A549 (cell line): ENCODE results near the gene WNT7B. TPM values are rescaled to one million over a fixed set of nuclear protein-coding genes. Genes with fewer than 3 reads are reported as not detected.
A peak's percentile ranks its signal among the peaks of the same experiment; 100 is the strongest.

Experiments
- ATAC-seq, 2 experiments: fragments of 200-7000 bp in 1 of 2; fragments of >200 bp in 1 of 2; cut with Nextera tagmentation in 1 of 2; cut with Tn5 transposase in 1 of 2; 3 replicates each; pipeline versions ENCODE4 v1.8.0 to v1.9.1; 2018 to 2020; ENCODE audit warnings: mild to moderate bottlenecking in 1 of 2, moderate library complexity in 1 of 2
- CTCF ChIA-PET: fragments of 300-600 bp; sonication (Branson Sonifier 250); formaldehyde crosslinking; extraction: SDS; loops from one replicate; lab custom pipeline; 2021; ENCODE audit warnings: antibody characterized with exemption, inconsistent platforms; lab: Yijun Ruan, JAX
- POLR2A ChIA-PET: fragments of 350-600 bp; formaldehyde crosslinking; extraction: SDS; loops from one replicate; lab custom pipeline; 2021; ENCODE audit warnings: antibody characterized with exemption, inconsistent platforms; lab: Yijun Ruan, JAX
- DNase-seq, 2 experiments: peaks; one replicate each; pipeline versions ENCODE4 v3.0.0 to v3.0.0-alpha.2; 2011 to 2016; ENCODE audit warnings: low read depth in 1 of 2, low spot score in 1 of 2
- FAIRE-seq: peaks from 2 replicates; lab custom pipeline; 2011; peaks lifted over from hg19 to GRCh38; lab: Jason Lieb, UNC
- H3K27ac ChIP-seq, 2 experiments: fragments of >200 bp; sonication (Bioruptor Twin); formaldehyde crosslinking; 3 replicates each; pipeline ENCODE4 v1.5.1; 2016 to 2017
- H3K4me1 ChIP-seq: fragments of >200 bp; sonication (Bioruptor Twin); formaldehyde crosslinking; 3 replicates; pipeline ENCODE4 v1.6.1; 2016
- H3K4me2 ChIP-seq: fragments of >200 bp; sonication (Bioruptor Twin); formaldehyde crosslinking; 3 replicates; pipeline ENCODE4 v1.6.1; 2016
- H3K4me3 ChIP-seq: fragments of >200 bp; sonication (Bioruptor Twin); formaldehyde crosslinking; 3 replicates; pipeline ENCODE4 v1.5.1; 2016
- H3K9me3 ChIP-seq: fragments of >200 bp; sonication (Bioruptor Twin); formaldehyde crosslinking; 3 replicates; pipeline ENCODE4 v1.6.1; 2016
- CBX2 ChIP-seq: fragments of 200-600 bp; sonication (generic); IDR thresholded peaks from 2 replicates; pipeline ENCODE4 v1.6.1; 2016; ENCODE audit warnings: low read depth, mild to moderate bottlenecking, borderline replicate concordance
- CBX8 ChIP-seq: fragments of 200-600 bp; sonication (generic); IDR thresholded peaks from 2 replicates; pipeline ENCODE4 v1.6.1; 2016
- CEBPB ChIP-seq, 2 experiments: fragments of >200 bp in 1 of 2; sonication (Bioruptor Twin) in 1 of 2; formaldehyde crosslinking in 1 of 2; IDR thresholded peaks; 2 replicates each; pipeline ENCODE4 v1.6.1; 2012 to 2016
- CHD2 ChIP-seq: fragments of 150-350 bp; IDR thresholded peaks from 2 replicates; pipeline ENCODE4 v1.6.1; 2014; ENCODE audit warnings: low read length; ENCODE audit not compliant: partially characterized antibody
- ESRRA ChIP-seq: fragments of 150-350 bp; IDR thresholded peaks from 2 replicates; pipeline ENCODE4 v1.6.1; 2014; ENCODE audit warnings: mild to moderate bottlenecking, low read length, borderline replicate concordance
- FOSB ChIP-seq: fragments of 250-450 bp; sonication (Bioruptor Pico); IDR thresholded peaks from 2 replicates; pipeline ENCODE4 v1.5.0; 2020; ENCODE audit warnings: mild to moderate bottlenecking, moderate library complexity
- FOXS1 ChIP-seq: fragments of 250-450 bp; sonication (Bioruptor Pico); IDR thresholded peaks from 2 replicates; pipeline ENCODE4 v1.5.0; 2020; ENCODE audit warnings: mild to moderate bottlenecking, moderate library complexity
- HDAC2 ChIP-seq: fragments of 200-600 bp; sonication (generic); IDR thresholded peaks from 2 replicates; pipeline ENCODE4 v1.6.1; 2016
- HOXB5 ChIP-seq: fragments of 250-450 bp; sonication (Bioruptor Pico); IDR thresholded peaks from 2 replicates; pipeline ENCODE4 v1.5.0; 2020; ENCODE audit warnings: mild to moderate bottlenecking, moderate library complexity
- KDM1A ChIP-seq: fragments of 200-600 bp; sonication (generic); IDR thresholded peaks from 2 replicates; pipeline ENCODE4 v1.6.1; 2016; ENCODE audit warnings: low read depth, mild to moderate bottlenecking
- MAX ChIP-seq: IDR thresholded peaks from 2 replicates; pipeline ENCODE4 v1.6.1; 2012
- MAZ ChIP-seq: fragments of 150-350 bp; IDR thresholded peaks from 2 replicates; pipeline ENCODE4 v1.6.1; 2014; ENCODE audit warnings: antibody characterized with exemption, low read depth, low read length, borderline replicate concordance
- MYC ChIP-seq: IDR thresholded peaks from 2 replicates; pipeline ENCODE4 v1.6.1; 2012; ENCODE audit warnings: mild to moderate bottlenecking, inconsistent platforms, low read length, improper control_type of control experiment, borderline replicate concordance
- NFE2L2 ChIP-seq: fragments of 150-350 bp; conservative IDR thresholded peaks from 2 replicates; pipeline ENCODE4 v1.6.1; 2014; ENCODE audit warnings: low read length
- NPAS2 ChIP-seq: fragments of 250-450 bp; sonication (Bioruptor Pico); IDR thresholded peaks from 2 replicates; pipeline ENCODE4 v1.8.0; 2022; ENCODE audit warnings: mild to moderate bottlenecking, moderate library complexity, borderline replicate concordance
- PBX3 ChIP-seq: IDR thresholded peaks from 2 replicates; pipeline ENCODE4 v1.6.1; 2012
- PHF8 ChIP-seq: fragments of 200-600 bp; sonication (generic); IDR thresholded peaks from 2 replicates; pipeline ENCODE4 v1.6.1; 2016; ENCODE audit warnings: low read depth, mild to moderate bottlenecking, antibody characterized with exemption, moderate library complexity, borderline replicate concordance
- POLR2AphosphoS2 ChIP-seq: conservative IDR thresholded peaks from 2 replicates; pipeline ENCODE4 v1.6.1; 2012; ENCODE audit warnings: low read length, improper control_type of control experiment, inconsistent platforms
- RAD21 ChIP-seq, 2 experiments: fragments of >200 bp in 1 of 2; sonication (Bioruptor Twin) in 1 of 2; formaldehyde crosslinking in 1 of 2; IDR thresholded peaks in 1 of 2; conservative IDR thresholded peaks in 1 of 2; 2 replicates in 1 of 2; 3 replicates in 1 of 2; pipeline ENCODE4 v1.6.1; 2012 to 2018; ENCODE audit warnings: inconsistent platforms in 1 of 2
- RARB ChIP-seq: fragments of 250-450 bp; sonication (Bioruptor Pico); IDR thresholded peaks from 2 replicates; pipeline ENCODE4 v1.8.0; 2021; ENCODE audit warnings: mild to moderate bottlenecking, moderate library complexity
- REST ChIP-seq: fragments of 200-600 bp; sonication (generic); IDR thresholded peaks from 2 replicates; pipeline ENCODE4 v1.6.1; 2016; ENCODE audit warnings: antibody characterized with exemption, mild to moderate bottlenecking, moderate library complexity
- RNF2 ChIP-seq: fragments of 200-600 bp; sonication (generic); IDR thresholded peaks from 2 replicates; pipeline ENCODE4 v1.6.1; 2016; ENCODE audit warnings: low read depth, mild to moderate bottlenecking, antibody characterized with exemption, moderate library complexity, borderline replicate concordance
- USF2 ChIP-seq: fragments of 450-650 bp; IDR thresholded peaks from 2 replicates; pipeline ENCODE4 v1.6.1; 2014; ENCODE audit warnings: antibody characterized with exemption
- ZC3H11A ChIP-seq: fragments of 450-650 bp; IDR thresholded peaks from 2 replicates; pipeline ENCODE4 v1.6.1; 2014; ENCODE audit warnings: antibody characterized with exemption, mild to moderate bottlenecking
- ZFP36 ChIP-seq: fragments of 450-650 bp; IDR thresholded peaks from 2 replicates; pipeline ENCODE4 v1.6.1; 2014; ENCODE audit warnings: borderline replicate concordance; ENCODE audit not compliant: partially characterized antibody
- WGBS: methylation state at CpG from one replicate; pipeline ENCODE4 v1.1.6; 2017; ENCODE audit errors: missing lambda C conversion rate; 5-methylcytosine and 5-hydroxymethylcytosine counted together
- polyA plus RNA-seq, 4 experiments: library from polyadenylated mRNA; depleted of rRNA in 3 of 4; stranded (reverse); fragments of >200 nt; fragmentation: RNase III in 1 of 4; extraction: RNeasy Plus Mini Kit Qiagen cat#74134 plus additional on column Dnase treatment in 1 of 4; gene quantifications; 2 replicates in 3 of 4; 3 replicates in 1 of 4; pipeline ENCODE4 v1.2.3, GENCODE V29; 2011 to 2017

WNT7B gene
- polyA plus RNA-seq, 2 of the 4 experiments (the other 2 are of a cell fraction): 16.9 to 80.8 TPM

GRCh38 chr22:45934168-45934564 is 42.8 kb downstream of the WNT7B start:
- Histone ChIP-seq H3K4me1 (peaks cover 68% of the 10 kb centered on the region), H3K27ac (peak overlapping the region; percentile 89 to 92), H3K4me3 (no peak overlapping the region), H3K4me2 (peak overlapping the region; percentile 94), H3K9me3 (no peaks in the 10 kb centered on the region)
- ATAC-seq (peak; percentile 1 to 11; a peak in 3 of 6 replicates), FAIRE-seq (no peak), DNase-seq (no peak)
- TF ChIP-seq POLR2AphosphoS2 (no peak), CBX8 (no peak), REST (no peak), CEBPB (IDR thresholded peaks at IDR 0.05) (no peak), RARB (CRISPR knock-in tag) (no peak), MYC (no peak), ZC3H11A (no peak), PBX3 (no peak), RAD21 (conservative IDR thresholded peaks at IDR 0.05 in 1 of 2, IDR thresholded peaks at IDR 0.05 in 1 of 2) (no peak), ESRRA (no peak)
- ChIA-PET POLR2A (no interaction called here), CTCF (interaction anchor here (1.5 to 1.6 kb wide), 2 partner anchors 22 to 70 kb away, joined by 3 read pairs; no protein-coding TSS in a partner anchor)
- WGBS: 63% methylated on average over 6 of the region's 6 CpGs

GRCh38 chr22:45933506-45934167 is 43.3 kb downstream of the WNT7B start:
- Histone ChIP-seq H3K4me1 (peaks cover 73% of the 10 kb centered on the region), H3K9me3 (no peaks in the 10 kb centered on the region), H3K27ac (peak overlapping the region; percentile 89 to 92), H3K4me3 (no peak overlapping the region), H3K4me2 (peak overlapping the region; percentile 94)
- ChIA-PET POLR2A (no interaction called here), CTCF (interaction anchor here (1.5 to 1.6 kb wide), 2 partner anchors 22 to 70 kb away, joined by 3 read pairs; no protein-coding TSS in a partner anchor)
- 86% methylated on average over 15 of the region's 18 CpGs for WGBS
- ATAC-seq: no peak
- TF ChIP-seq POLR2AphosphoS2 (no peak), ZFP36 (peak; percentile 89)
- no peak for FAIRE-seq
- DNase-seq: no peak

- peaks cover 85% of the 10 kb centered on the region for H3K4me1 ChIP-seq
- peak overlapping the region; percentile 89 to 92 for H3K27ac ChIP-seq
- ATAC-seq: no peak
- no peak for FAIRE-seq
- no peak for DNase-seq
- H3K4me3 ChIP-seq: no peak overlapping the region
- POLR2A ChIA-PET: no interaction called here
- no peak for TF ChIP-seq RARB (CRISPR knock-in tag)
- no peak for TF ChIP-seq FOXS1 (CRISPR knock-in tag)
- no peak for TF ChIP-seq USF2
- no peak for TF ChIP-seq CHD2
- no peak for TF ChIP-seq NFE2L2
- no peak for TF ChIP-seq HDAC2
- TF ChIP-seq NPAS2 (CRISPR knock-in tag): no peak
- no peak for TF ChIP-seq FOSB (CRISPR knock-in tag)
- TF ChIP-seq CBX2: no peak
- TF ChIP-seq HOXB5 (CRISPR knock-in tag): no peak
- TF ChIP-seq MAZ: no peak
- no peak for TF ChIP-seq PHF8
- TF ChIP-seq PBX3: no peak
- TF ChIP-seq RNF2: no peak
- TF ChIP-seq CEBPB (IDR thresholded peaks at IDR 0.05): no peak
- no peak for TF ChIP-seq KDM1A
- no peak for TF ChIP-seq POLR2AphosphoS2
- TF ChIP-seq MAX: no peak
- 55% methylated on average over 5 of the region's 6 CpGs for WGBS
- CTCF ChIA-PET: no interaction called here
- peak overlapping the region; percentile 94; the same call in 2 of the 3 replicates for H3K4me2 ChIP-seq
- H3K9me3 ChIP-seq: no peaks in the 10 kb centered on the region
These were observed 44.9 kb downstream of the WNT7B start for GRCh38 chr22:45932071-45932470.
